NCI-H2107 (cell line): ENCODE measurements around the gene PHLDB2.

ENCODE experiments used
- DNase-seq: peaks from one replicate; lab custom pipeline; 2025; lab: John Stamatoyannopoulos, UW

The PHLDB2 gene

GRCh38 chr3:111999484-112000324, 140.6 kb downstream of the PHLDB2 start:
- peak; percentile 37 for DNase-seq

DNA sequence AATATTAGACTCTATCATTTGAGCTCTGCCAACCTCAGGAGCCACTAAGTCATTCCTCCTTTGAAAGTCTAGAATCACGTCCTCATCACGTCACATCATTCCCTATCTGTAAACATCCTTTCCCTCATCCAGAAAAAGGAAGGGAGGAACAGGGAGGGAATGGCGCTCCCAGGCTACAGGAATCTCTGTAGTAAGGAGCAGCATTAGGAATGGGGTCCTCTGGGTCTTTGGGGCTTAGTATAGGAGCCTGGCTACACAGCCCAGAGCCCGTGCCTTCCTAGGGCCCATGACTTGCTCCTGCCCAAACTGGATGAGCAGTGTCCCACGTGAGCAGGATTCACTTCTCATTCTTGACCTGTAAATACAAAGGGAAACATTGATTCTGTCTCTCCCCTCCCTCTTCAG, 141.3 kb downstream of the PHLDB2 start:
- no peak for DNase-seq

DNA sequence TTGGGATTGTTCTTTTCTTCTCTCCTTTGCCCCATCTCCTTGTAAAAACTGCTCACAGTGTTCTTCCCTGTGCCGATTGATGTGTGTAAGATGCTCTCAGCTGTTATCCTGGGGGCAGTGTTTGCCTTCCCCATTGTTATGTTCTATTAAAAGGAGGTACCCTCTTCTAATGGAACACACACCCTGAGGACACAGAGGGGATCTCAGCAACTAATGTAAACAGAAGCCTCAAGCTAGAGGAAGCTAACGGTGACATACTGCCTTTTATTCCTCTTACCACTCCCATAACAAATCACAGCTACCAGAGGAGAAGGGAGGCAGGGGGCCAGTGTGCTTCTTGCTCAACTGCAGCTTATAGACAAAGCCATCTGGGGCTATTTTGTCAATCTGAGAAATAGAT, 141.9 kb downstream of the PHLDB2 start:
- no peak for DNase-seq

DNA sequence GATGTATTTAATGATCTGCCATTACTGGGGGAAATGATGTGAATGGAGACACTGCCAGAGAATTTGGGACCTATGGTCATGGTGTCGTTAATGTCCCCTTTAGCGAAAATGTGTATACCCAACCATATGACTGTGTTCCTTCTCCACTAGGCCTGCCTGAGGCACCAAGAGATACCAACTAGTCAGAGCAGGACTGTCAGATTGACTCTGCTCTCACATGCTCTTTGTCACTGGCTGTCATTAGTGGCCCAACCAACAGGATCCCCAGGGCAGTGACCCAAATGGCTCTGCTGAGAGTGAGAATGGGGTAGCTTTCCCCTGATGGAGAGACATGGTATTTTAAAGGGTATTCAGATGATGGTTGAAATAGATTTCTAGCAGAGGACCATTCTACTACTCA, 142.5 kb downstream of the PHLDB2 start:
- DNase-seq: no peak

GRCh38 chr3:112002096-112002971, 143.3 kb downstream of the PHLDB2 start:
- DNase-seq: no peak

DNA sequence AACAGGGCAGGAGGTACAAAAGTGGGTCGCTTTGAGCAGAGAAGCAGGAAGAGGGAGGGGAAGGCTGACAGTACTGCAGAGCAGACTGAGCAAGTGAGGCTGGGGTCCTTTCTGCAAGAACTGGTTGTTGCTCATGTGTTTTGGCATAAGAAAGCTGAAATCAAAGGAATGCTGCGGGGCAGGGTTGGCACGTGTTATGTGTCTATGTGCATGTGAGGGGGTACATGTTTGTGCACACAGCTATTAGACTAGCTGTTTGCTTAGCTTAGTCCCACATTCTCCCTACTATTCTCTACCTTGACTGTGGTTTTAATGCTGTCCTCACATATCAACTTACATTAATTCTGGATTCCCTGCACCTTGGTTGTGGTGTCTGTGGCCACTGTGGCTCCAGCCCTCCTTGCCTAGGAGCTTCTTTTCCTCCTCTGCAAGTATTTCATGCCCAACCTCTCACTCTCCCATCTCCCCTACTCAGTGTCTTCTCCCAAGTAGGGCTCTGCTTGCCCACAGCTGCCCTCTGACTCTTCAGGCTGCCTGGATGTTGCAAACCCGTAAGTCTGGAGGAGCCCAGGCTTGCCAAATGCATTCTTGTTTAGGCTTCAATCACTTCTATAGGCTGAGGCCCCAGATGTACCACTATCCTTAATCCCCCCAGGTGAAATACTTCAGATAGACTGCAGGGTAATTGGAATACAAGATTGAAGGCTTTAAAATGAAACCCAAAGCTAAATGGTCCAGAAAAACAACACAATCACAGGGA, 144.4 kb downstream of the PHLDB2 start:
- no peak for DNase-seq

DNA sequence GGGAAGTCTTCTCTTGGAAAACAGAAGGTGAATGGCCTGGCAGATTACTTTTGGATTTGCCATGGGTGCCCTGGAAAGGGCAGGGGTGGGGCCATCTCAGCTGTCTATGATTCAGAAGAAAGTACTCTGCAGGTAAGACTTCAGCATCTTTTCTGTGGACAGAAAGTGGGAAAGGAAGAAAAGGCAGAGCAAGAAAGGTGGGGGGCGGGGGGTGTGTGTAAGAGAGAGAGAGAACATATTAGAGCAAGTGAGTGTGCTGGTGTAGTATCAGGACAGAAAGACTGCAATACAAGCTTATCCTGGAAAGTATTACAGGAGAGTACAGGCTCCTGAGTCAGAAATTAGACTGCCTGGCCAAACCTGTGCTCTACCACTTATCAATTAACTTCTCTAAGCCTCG, 145.1 kb downstream of the PHLDB2 start:
- no peak for DNase-seq

DNA sequence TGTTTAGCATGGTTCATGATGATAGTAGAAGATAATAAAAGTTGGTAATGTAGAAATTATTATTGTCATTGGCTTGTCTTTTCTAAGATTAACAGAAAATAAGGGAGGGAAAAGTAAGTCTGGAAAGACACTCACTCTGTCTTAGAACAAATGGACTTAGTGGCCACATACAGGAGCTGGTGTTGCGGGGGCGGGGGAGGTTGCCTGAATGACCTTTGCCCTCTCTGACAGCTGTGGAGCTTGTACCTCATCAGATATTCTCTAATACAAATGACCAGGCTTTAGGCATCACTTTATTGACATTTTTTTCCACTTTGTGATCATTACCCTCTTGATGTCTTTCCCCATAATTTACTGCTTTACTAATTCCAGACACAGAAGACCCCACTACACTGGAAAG, 145.6 kb downstream of the PHLDB2 start:
- DNase-seq: no peak

GRCh38 chr3:112005091-112005672, 146.1 kb downstream of the PHLDB2 start:
- no peak for DNase-seq

- no peak for DNase-seq
These were observed 148.6 kb downstream of the PHLDB2 start for GRCh38 chr3:112007633-112008032.

GRCh38 chr3:112009670-112010069, 150.6 kb downstream of the PHLDB2 start:
- DNase-seq: no peak

- DNase-seq: peak; percentile 73
These were observed 151.6 kb downstream of the PHLDB2 start for GRCh38 chr3:112010636-112011035.

- no peak for DNase-seq
These were observed 152.4 kb downstream of the PHLDB2 start for GRCh38 chr3:112011376-112011940.

GRCh38 chr3:112012205-112012992, 153.3 kb downstream of the PHLDB2 start:
- no peak for DNase-seq

DNA sequence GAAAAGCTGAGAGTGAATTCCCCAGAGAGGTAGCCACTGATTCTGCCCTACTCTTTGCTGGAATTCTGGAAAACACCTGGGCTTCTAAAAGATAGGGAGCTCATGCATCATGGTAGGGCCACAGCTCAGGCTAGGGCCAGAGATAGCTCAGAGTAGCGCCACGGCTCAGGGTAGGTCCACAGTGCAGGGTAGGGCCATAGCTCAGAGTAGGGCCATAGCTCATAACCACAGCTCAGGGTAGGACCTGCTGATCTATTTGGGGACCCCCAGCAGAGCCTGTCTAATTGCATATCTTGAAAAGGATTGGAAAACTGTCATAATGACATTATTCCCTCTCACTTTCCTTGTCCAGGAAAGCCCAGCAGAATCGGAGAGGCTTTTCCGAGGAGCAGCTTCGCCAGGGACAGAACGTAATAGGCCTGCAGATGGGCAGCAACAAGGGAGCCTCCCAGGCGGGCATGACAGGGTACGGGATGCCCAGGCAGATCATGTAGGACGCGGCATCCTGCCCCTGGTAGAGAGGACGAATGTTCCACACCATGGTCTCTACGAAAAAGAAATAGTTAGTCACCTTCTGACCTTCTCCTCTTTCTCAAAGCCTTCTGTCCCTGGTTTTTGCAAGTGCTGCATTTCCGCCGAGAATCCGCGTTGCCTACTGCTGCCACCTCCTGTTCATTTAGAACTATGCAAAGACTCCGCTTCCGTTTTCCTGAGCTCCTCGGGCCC, 154.2 kb downstream of the PHLDB2 start:
- DNase-seq: peak; percentile 42

- no peak for DNase-seq
These were observed 154.7 kb downstream of the PHLDB2 start for GRCh38 chr3:112013784-112014143.

GRCh38 chr3:112017091-112017490, 158.0 kb downstream of the PHLDB2 start:
- DNase-seq: no peak

DNA sequence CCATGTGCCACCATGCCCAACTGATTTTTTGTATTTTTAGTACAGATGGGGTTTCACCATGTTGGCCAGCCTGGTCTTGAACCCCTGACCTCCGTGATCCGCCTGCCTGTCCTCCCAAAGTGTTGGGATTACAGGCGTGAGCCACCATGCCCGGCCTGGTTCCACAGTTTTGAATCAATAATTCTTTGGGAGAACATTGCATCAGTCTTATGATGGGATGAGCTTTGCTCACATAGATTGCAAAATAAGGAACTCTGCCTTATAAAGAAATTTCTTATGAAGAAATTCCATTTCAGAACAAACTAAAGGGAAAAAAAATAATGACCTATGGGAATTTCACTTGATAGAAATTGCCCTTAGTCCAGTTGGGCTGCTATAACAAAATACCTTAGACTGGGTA, 159.6 kb downstream of the PHLDB2 start:
- DNase-seq: no peak

GRCh38 chr3:112019716-112020115, 160.7 kb downstream of the PHLDB2 start:
- DNase-seq: no peak

- DNase-seq: no peak
These were observed 161.6 kb downstream of the PHLDB2 start for GRCh38 chr3:112020674-112021085.
